ENCODE data around the gene CHD9NB.

Gene CHD9NB

GRCh38 chr16:53052519-53053501, at the start of gene CHD9NB:
Gene CHD9NB (minus strand): TSS chr16:53052897. CDS start chr16:53044158, 8,739 bp downstream.
- no peak within 1 kb of the TSS for H3K4me3 ChIP-seq (ENCODE audit: low read depth, low read length)

- H3K4me3 ChIP-seq (ENCODE audit: low read depth, low read length), result no peak overlapping the region
Measured at GRCh38 chr16:53100889-53101288, 48.2 kb upstream of the CHD9NB start.

GRCh38 chr16:53100131-53100748, 47.5 kb upstream of the CHD9NB start:
- peak overlapping the region; percentile 27 for H3K4me3 ChIP-seq (ENCODE audit: low read depth, low read length)

- H3K4me3 ChIP-seq (ENCODE audit: low read depth, low read length), result peak overlapping the region; percentile 27
Measured at GRCh38 chr16:53099318-53100130, 46.8 kb upstream of the CHD9NB start.

- H3K4me3 ChIP-seq (ENCODE audit: low read depth, low read length), result peak overlapping the region; percentile 27
Measured at GRCh38 chr16:53098526-53099317, 46.0 kb upstream of the CHD9NB start.

GRCh38 chr16:53097190-53097589, 44.5 kb upstream of the CHD9NB start:
- H3K4me3 ChIP-seq (ENCODE audit: low read depth, low read length), result no peak overlapping the region

GRCh38 chr16:53094013-53094630, 41.4 kb upstream of the CHD9NB start:
- no peak overlapping the region for H3K4me3 ChIP-seq (ENCODE audit: low read depth, low read length)

- no peak overlapping the region for H3K4me3 ChIP-seq (ENCODE audit: low read depth, low read length)
Measured at GRCh38 chr16:53093162-53093744, 40.6 kb upstream of the CHD9NB start.

- no peak overlapping the region for H3K4me3 ChIP-seq (ENCODE audit: low read depth, low read length)
Measured at GRCh38 chr16:53092284-53092683, 39.6 kb upstream of the CHD9NB start.

GRCh38 chr16:53091466-53092211, 38.9 kb upstream of the CHD9NB start:
- H3K4me3 ChIP-seq (ENCODE audit: low read depth, low read length), result no peak overlapping the region

GRCh38 chr16:53090591-53091411, 38.1 kb upstream of the CHD9NB start:
- no peak overlapping the region for H3K4me3 ChIP-seq (ENCODE audit: low read depth, low read length)

- H3K4me3 ChIP-seq (ENCODE audit: low read depth, low read length), result no peak overlapping the region
Measured at GRCh38 chr16:53090286-53090590, 37.5 kb upstream of the CHD9NB start.

- H3K4me3 ChIP-seq (ENCODE audit: low read depth, low read length), result no peak overlapping the region
Measured at GRCh38 chr16:53089434-53090285, 37.0 kb upstream of the CHD9NB start.

GRCh38 chr16:53087101-53087500, 34.4 kb upstream of the CHD9NB start:
- no peak overlapping the region for H3K4me3 ChIP-seq (ENCODE audit: low read depth, low read length)

- H3K4me3 ChIP-seq (ENCODE audit: low read depth, low read length), result no peak overlapping the region
Measured at GRCh38 chr16:53085931-53086421, 33.3 kb upstream of the CHD9NB start.

GRCh38 chr16:53085369-53085843, 32.7 kb upstream of the CHD9NB start:
- H3K4me3 ChIP-seq (ENCODE audit: low read depth, low read length), result no peak overlapping the region

GRCh38 chr16:53084746-53085334, 32.1 kb upstream of the CHD9NB start:
- H3K4me3 ChIP-seq (ENCODE audit: low read depth, low read length), result no peak overlapping the region

Measured in iPS-11a (cell line).